SK-MEL-5 (cell line): ENCODE results near the gene RSRC2. TPM values are rescaled to one million over a fixed set of nuclear protein-coding genes. Genes with fewer than 3 reads are reported as not detected.
"Not testable (repeated sequence)": the region's sequence is repeated elsewhere in the genome, so short reads cannot be mapped to it uniquely, and the experiment has no call there.

Experiments used
- DNase-seq: peaks from one replicate; pipeline ENCODE4 v3.0.0-alpha.2; 2016; ENCODE audit warnings: low read depth, low spot score
- in situ Hi-C: cut with HindIII; loops from 2 replicates; pipeline ENCODE4 v1.10.0; 2016; ENCODE audit warnings: low sequenced_read_pairs, high pct_unique_total_duplicates, low pct_unique_long_range_greater_than_20kb
- polyA plus RNA-seq, 2 experiments: library from polyadenylated mRNA; depleted of rRNA; stranded (reverse); fragments of >200 nt; gene quantifications; 2 replicates each; pipeline ENCODE4 v1.2.3, GENCODE V29; 2015
- total RNA-seq: library from RNA; depleted of rRNA; stranded (reverse); fragments of >200 nt; shearing (Covaris generic); gene quantifications from 2 replicates; pipeline ENCODE4 v1.2.3, GENCODE V29; 2014; rRNA removed

Gene RSRC2
- total RNA-seq: 41.1 and 43.5 TPM in 2 replicates
- 19.5 and 20.4 TPM in 2 replicates for polyA plus RNA-seq (2015; cell fraction: cytosol; rRNA removed)
- 162 and 218 TPM in 2 replicates for polyA plus RNA-seq (2015; cell fraction: nucleus; rRNA removed)

- DNase-seq: peak; percentile 100
- in situ Hi-C loops: no loop called here
These were observed at the start of gene RSRC2, which contains the start of gene KNTC1 for GRCh38 chr12:122526683-122527477. RSRC2 (minus strand) TSS chr12:122526936; CDS start chr12:122526853, 83 bp downstream. KNTC1 (plus strand) TSS chr12:122527249; CDS start chr12:122530064, 2,815 bp downstream.

GRCh38 chr12:122571821-122572220 lies 45.1 kb upstream of the RSRC2 start:
- in situ Hi-C loops: no loop called here

GRCh38 chr12:122570006-122570405 lies 43.3 kb upstream of the RSRC2 start:
- DNase-seq, in situ Hi-C loops: not testable (repeated sequence)

More at GRCh38 chr12:122571821-122572220, 45.1 kb upstream of the RSRC2 start:
- DNase-seq: no peak

GRCh38 chr12:122569288-122569687 lies 42.6 kb upstream of the RSRC2 start:
- in situ Hi-C loops: no loop called here
- DNase-seq: no peak

- DNase-seq, in situ Hi-C loops: not testable (repeated sequence)
These were observed 40.1 kb upstream of the RSRC2 start for GRCh38 chr12:122566816-122567215.

GRCh38 chr12:122563361-122563760 lies 36.6 kb upstream of the RSRC2 start:
- no peak for DNase-seq
- in situ Hi-C loops: no loop called here

- DNase-seq: no peak
- in situ Hi-C loops: no loop called here
These were observed 33.4 kb upstream of the RSRC2 start for GRCh38 chr12:122560138-122560537.

GRCh38 chr12:122558745-122559641 lies 32.3 kb upstream of the RSRC2 start:
- in situ Hi-C loops: no loop called here
- DNase-seq: no peak

- DNase-seq: no peak
- in situ Hi-C loops: no loop called here
These were observed 20.6 kb upstream of the RSRC2 start for GRCh38 chr12:122547330-122547729.

GRCh38 chr12:122545855-122546254 lies 19.1 kb upstream of the RSRC2 start:
- in situ Hi-C loops: no loop called here

GRCh38 chr12:122544537-122544936 lies 17.8 kb upstream of the RSRC2 start:
- DNase-seq: no peak
- in situ Hi-C loops: no loop called here

More at GRCh38 chr12:122545855-122546254, 19.1 kb upstream of the RSRC2 start:
- DNase-seq: no peak

GRCh38 chr12:122538496-122538895 lies 11.8 kb upstream of the RSRC2 start:
- in situ Hi-C loops: no loop called here
- no peak for DNase-seq

- in situ Hi-C loops: no loop called here
- no peak for DNase-seq
These were observed 10.3 kb upstream of the RSRC2 start for GRCh38 chr12:122537021-122537420.

GRCh38 chr12:122533856-122534255 lies 7.1 kb upstream of the RSRC2 start:
- no peak for DNase-seq
- in situ Hi-C loops: no loop called here

GRCh38 chr12:122528992-122529391 lies 2.3 kb upstream of the RSRC2 start:
- no peak for DNase-seq
- in situ Hi-C loops: no loop called here

- in situ Hi-C loops: no loop called here
- DNase-seq: no peak
These were observed 1.8 kb upstream of the RSRC2 start for GRCh38 chr12:122528582-122528981.

- in situ Hi-C loops: no loop called here
- DNase-seq: no peak
These were observed 775 bp upstream of the RSRC2 start for GRCh38 chr12:122527478-122527944.
